Activated T-cell treated with anti-CD3 and anti-CD28 coated beads for 4 hours (primary cell): Measurements from ENCODE around the gene SPDYE2B.
"Not testable (repeated sequence)": the region's sequence is repeated elsewhere in the genome, so short reads cannot be mapped to it uniquely, and the experiment has no call there.

Source experiments
- DNase-seq: peaks from one replicate; pipeline ENCODE4 v3.0.0-alpha.2; 2020

The SPDYE2B gene

GRCh38 chr7:102643404-102643803 lies 6.7 kb upstream of the SPDYE2B start:
- not testable (repeated sequence) for DNase-seq

GRCh38 chr7:102647813-102648212 lies 2.3 kb upstream of the SPDYE2B start:
- DNase-seq: not testable (repeated sequence)

GRCh38 chr7:102664765-102665164 lies 14.6 kb downstream of the SPDYE2B start:
- not testable (repeated sequence) for DNase-seq

GRCh38 chr7:102666850-102667249 lies 16.7 kb downstream of the SPDYE2B start:
- not testable (repeated sequence) for DNase-seq

- not testable (repeated sequence) for DNase-seq
Observed at GRCh38 chr7:102667523-102667922, 17.4 kb downstream of the SPDYE2B start.

- not testable (repeated sequence) for DNase-seq
Observed at GRCh38 chr7:102671166-102671955, 21.2 kb downstream of the SPDYE2B start, which contains the start of gene POLR2J2. Gene POLR2J2, minus strand, starts transcription at chr7:102671663. Its CDS starts 62 bp downstream, at chr7:102671601.

- DNase-seq: not testable (repeated sequence)
Observed at GRCh38 chr7:102671956-102672307, 21.8 kb downstream of the SPDYE2B start.

- not testable (repeated sequence) for DNase-seq
Observed at GRCh38 chr7:102673447-102674067, 23.4 kb downstream of the SPDYE2B start.

GRCh38 chr7:102675545-102675944 lies 25.4 kb downstream of the SPDYE2B start:
- DNase-seq: not testable (repeated sequence)

GRCh38 chr7:102680780-102681179 lies 30.7 kb downstream of the SPDYE2B start:
- DNase-seq: not testable (repeated sequence)

- not testable (repeated sequence) for DNase-seq
Observed at GRCh38 chr7:102682560-102682959, 32.4 kb downstream of the SPDYE2B start.

- not testable (repeated sequence) for DNase-seq
Observed at GRCh38 chr7:102688299-102689036, 38.3 kb downstream of the SPDYE2B start.

GRCh38 chr7:102689436-102690282 lies 39.5 kb downstream of the SPDYE2B start:
- DNase-seq: not testable (repeated sequence)

GRCh38 chr7:102690602-102691001 lies 40.5 kb downstream of the SPDYE2B start:
- DNase-seq: not testable (repeated sequence)

- DNase-seq: not testable (repeated sequence)
Observed at GRCh38 chr7:102694008-102694407, 43.9 kb downstream of the SPDYE2B start.

- not testable (repeated sequence) for DNase-seq
Observed at GRCh38 chr7:102695033-102695552, 45.0 kb downstream of the SPDYE2B start.

GRCh38 chr7:102696009-102696408 lies 45.9 kb downstream of the SPDYE2B start:
- not testable (repeated sequence) for DNase-seq

GRCh38 chr7:102697642-102698512 lies 47.8 kb downstream of the SPDYE2B start:
- DNase-seq: not testable (repeated sequence)

- DNase-seq: not testable (repeated sequence)
Observed at GRCh38 chr7:102698962-102699750, 49.0 kb downstream of the SPDYE2B start.
